NB4 (cell line): Measurements from ENCODE around the gene NTM.

Experiments used
- MAX ChIP-seq: IDR thresholded peaks from 2 replicates; pipeline ENCODE4 v1.6.1; 2011; ENCODE audit warnings: low read depth, low read length
- MYC ChIP-seq: IDR thresholded peaks from 2 replicates; pipeline ENCODE4 v1.6.1; 2011; ENCODE audit warnings: low read depth, low read length
- POLR2A ChIP-seq: IDR thresholded peaks from 2 replicates; pipeline ENCODE4 v1.6.1; 2011; ENCODE audit warnings: mild to moderate bottlenecking; ENCODE audit not compliant: insufficient read length; ENCODE audit errors: extremely low read depth
- TF ChIP-seq, protein P1 (sequence below): IDR thresholded peaks from one replicate; pipeline ENCODE4 v1.5.1; 2012; ENCODE audit warnings: low read depth, low read length

DNA sequence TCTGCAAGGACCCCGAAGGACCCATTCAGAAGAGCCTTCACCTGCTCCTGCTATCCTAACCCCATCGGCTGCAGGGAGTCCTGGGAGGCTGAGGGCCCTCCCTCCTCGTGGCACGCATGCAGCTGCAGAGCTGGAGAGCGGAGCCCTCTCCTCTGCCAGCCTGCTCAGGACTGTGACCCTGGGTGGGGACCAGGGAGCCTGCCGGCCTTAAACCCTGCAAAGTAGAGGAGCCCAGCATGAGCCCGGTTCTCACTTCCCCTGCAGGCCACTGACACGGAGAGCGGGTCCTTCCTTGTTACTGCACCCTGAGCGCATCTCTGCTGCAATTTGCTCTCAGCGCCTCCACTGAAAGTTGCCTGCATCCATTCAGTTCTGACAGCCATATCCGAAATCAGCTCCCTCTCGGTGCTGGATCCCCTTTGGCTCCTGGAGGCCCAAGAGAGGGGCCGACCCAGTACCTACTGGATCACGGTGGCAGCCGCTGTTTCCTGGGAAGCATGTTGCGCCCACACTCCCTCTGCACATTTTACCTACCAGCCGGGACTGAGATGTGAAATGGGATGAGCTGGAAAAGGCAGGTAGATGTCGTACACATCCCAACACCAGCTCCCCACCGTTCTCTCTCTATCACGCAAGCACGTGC lies 312.1 kb downstream of the NTM start:
- no peak for TF ChIP-seq POLR2A
- TF ChIP-seq, protein P1, sequence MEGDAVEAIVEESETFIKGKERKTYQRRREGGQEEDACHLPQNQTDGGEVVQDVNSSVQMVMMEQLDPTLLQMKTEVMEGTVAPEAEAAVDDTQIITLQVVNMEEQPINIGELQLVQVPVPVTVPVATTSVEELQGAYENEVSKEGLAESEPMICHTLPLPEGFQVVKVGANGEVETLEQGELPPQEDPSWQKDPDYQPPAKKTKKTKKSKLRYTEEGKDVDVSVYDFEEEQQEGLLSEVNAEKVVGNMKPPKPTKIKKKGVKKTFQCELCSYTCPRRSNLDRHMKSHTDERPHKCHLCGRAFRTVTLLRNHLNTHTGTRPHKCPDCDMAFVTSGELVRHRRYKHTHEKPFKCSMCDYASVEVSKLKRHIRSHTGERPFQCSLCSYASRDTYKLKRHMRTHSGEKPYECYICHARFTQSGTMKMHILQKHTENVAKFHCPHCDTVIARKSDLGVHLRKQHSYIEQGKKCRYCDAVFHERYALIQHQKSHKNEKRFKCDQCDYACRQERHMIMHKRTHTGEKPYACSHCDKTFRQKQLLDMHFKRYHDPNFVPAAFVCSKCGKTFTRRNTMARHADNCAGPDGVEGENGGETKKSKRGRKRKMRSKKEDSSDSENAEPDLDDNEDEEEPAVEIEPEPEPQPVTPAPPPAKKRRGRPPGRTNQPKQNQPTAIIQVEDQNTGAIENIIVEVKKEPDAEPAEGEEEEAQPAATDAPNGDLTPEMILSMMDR, result no peak
- TF ChIP-seq MAX, result no peak
- TF ChIP-seq MYC, result no peak
